HG02571 (cell line): ENCODE data around the gene RRP1B.
"Not testable (repeated sequence)": the region's sequence is repeated elsewhere in the genome, so short reads cannot be mapped to it uniquely, and the experiment has no call there.

ENCODE experiments used
- ATAC-seq: cut with Tn5 transposase; IDR thresholded peaks from one replicate; pipeline ENCODE4 v1.9.1; 2021; ENCODE audit warnings: mild to moderate bottlenecking, moderate library complexity; ENCODE audit not compliant: unreplicated experiment

The RRP1B gene

GRCh38 chr21:43639470-43640353, 19.6 kb upstream of the RRP1B start:
- no peak for ATAC-seq

- ATAC-seq, result no peak
Measured at GRCh38 chr21:43640400-43640799, 19.0 kb upstream of the RRP1B start.

DNA sequence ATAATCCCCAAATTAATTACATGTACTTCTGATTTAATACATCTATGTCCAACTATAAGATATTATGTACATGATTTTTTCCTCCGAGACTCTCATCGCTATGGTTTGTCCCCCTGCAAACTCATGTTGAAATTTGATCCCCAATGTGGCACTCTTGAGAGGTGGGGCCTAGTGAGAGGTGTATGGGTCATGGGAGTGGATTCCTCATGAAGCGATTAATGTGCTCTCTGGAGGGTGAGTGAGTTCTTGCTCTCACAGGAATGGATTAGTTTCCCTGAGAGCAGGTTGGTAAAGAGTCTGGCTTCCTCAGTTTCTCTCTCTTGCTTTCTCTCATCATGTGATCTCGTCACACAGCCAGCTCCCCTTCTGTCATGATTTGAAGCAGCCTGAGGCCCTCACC, 16.2 kb upstream of the RRP1B start:
- ATAC-seq, result no peak

DNA sequence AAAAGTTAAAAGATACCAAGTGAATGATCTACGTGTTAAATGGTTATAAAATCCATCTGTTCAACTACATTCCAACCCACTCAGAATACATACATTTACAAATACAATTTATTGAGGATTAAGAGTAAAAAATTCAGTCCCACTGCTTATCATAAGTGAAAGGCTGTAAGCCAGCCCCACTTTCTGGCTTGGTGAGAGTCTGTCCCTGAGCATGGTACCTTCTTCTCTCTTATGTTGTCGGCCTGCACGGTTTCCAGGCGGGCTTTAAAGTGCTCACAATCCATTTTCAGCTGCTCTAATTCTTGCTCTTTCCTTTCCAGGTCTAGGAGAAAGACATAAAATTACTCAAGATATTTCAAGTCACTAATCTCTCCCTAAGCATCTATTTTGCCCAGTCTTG, 15.3 kb upstream of the RRP1B start:
- ATAC-seq, result no peak

- no peak for ATAC-seq
Measured at GRCh38 chr21:43644609-43645008, 14.8 kb upstream of the RRP1B start.

DNA sequence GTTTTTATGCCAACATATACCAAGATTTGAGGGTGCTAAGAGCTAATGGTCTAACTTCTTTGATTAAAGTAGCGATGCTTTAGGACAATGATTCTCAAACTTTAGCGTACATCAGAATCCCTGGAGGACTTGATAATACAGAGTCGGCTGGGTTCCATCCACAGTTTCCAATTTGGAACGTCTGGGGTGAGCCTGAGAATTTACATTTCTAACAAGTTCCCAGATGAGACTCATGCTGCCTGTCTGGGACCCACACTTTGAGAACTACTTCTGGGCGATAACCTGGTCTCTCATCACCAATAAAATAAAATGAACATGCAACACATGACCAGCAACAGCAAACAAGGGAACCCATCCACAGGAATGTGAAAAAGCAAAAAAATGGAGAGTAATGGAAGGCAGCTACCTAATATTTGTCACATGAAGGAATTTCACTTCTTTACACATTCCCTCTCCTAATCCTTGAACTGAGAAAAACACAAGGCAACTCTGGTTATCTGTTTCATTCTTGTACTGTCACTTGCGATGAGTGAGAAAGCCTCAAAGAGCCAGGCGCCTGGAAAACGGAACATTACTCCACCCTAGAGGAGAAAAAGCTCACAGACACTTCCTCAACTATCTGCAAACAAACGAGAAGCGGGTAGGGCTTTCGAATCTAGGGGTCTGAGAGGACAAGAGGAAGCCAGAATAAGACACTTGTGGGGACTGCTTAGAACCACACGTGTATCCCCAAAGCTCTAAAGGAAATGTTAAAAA, 14.0 kb upstream of the RRP1B start:
- no peak for ATAC-seq

DNA sequence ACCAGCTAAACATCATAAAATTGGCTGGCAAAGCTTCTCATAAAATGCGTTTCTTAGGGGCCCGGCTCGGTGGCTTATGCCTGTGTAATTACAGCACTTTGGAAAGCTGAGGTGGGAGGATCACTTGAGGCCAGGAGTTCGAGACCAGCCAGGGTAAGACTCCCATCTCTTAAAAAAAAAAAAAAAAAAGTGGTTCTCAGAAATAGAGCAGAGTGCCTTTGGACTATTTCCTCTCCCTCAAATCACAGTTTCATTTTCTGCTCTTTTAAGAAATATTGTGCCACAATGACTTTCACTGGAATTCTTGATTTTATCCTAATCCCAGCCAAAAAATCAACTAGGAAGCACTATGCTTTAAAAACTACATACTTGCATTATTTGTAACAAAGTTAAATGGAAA, 13.4 kb upstream of the RRP1B start:
- no peak for ATAC-seq

- ATAC-seq, result no peak
Measured at GRCh38 chr21:43646550-43647260, 12.7 kb upstream of the RRP1B start.

GRCh38 chr21:43648171-43648570, 11.2 kb upstream of the RRP1B start:
- no peak for ATAC-seq

DNA sequence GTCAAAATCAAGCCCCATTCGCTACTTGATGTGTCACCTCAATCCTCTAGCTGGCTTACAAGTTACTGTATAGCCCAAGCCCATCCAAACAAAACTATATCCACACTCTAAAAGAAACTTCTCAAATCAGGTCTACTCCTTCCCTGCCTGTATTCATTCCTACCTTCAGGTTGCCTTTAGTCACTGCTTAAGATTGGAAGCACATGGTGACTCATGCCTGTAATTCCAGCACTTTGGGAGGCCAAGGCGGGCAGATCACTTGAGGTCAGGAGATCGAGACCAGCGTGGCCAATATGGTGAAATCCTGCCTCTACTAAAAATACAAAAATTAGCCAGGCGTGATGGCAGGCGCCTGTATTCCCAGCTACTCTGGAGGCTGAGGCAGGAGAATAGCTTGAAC, 7.4 kb upstream of the RRP1B start:
- not testable (repeated sequence) for ATAC-seq

- no peak for ATAC-seq
Measured at GRCh38 chr21:43652616-43653015, 6.7 kb upstream of the RRP1B start.

DNA sequence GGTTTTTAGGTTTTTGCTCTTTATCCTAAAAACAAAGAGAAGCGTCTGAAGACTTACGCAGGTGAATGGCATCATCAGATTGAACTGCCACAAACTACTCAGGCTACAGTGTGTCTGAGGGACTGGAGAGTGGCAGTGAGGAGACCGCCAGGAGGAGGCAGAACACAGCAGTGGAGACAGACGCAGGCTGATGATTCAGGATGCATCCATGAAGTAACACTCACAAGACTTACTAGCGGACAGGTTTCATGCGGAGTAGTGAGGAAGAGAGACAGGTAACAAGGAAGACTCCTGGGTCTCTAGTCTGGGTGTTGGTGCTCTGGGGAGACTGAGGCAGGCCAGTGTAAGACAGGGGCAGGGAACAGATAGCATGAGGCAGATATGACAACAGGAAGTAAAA, 5.7 kb upstream of the RRP1B start:
- ATAC-seq, result no peak

DNA sequence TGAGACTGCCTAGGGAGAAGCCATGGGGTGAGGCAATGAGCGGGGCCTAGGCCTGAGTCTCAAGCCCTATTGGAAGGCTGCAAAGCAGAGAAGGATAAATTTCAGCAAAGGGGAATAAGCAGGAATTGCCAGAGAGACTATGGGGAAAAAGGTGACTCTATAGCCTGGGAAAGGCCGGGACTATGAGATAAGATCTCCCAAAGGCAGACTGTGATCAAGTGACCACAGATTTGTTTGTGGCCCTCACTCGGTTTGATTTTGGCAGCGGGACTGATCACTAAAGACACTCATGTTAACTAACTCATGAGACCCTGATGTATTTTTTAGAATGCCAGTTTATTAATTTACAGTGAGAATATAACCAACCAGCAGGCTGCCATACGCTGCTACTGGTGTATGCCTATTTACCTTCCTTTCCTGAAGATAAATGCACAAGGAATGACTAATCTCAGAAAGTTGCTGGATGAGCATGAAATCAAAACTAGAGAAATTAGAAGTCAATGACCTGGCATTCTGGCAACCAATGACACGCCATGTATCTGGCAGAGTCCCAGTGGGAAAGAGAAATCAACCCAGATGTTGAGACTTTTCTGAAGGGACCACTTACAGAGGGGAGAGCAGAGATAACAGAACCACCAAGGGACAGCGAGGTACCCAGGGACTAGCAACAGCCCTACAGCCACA, 4.4 kb upstream of the RRP1B start:
- ATAC-seq, result no peak

DNA sequence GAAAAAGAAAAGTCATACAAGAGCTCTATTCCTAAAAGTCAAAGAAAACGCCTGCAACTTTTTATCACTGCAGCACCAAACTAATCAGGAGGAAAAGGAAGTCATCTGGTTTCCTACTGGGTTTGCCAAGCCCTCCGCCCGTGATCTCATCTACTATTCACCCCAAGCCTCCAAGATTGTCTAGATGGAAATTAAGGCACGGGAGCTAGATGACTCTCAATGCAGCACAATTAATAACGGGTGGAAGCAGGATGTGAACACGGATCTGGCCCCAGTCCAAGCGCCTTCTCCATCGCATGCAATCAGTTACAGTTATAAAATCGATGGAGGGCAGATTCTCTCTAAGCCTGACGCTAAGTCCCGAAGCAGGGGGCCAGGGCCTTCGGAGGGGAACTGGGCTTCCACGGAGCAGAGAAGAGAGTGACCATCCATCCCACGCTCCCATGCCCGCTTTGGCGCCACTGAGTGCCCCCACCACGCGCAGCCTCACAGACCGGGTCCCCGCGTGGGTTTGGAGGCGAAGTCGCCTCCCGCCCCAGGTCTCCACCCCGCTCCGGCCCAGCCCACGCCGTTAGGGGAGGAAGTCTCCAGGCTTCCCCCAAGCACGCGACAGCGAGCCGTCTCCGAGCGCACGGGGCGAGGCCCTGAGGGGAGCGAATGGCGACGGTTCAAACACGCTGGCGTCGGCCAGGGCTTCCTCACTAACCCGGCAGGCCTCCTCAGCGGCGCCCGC, 1.8 kb upstream of the RRP1B start:
- no peak for ATAC-seq

DNA sequence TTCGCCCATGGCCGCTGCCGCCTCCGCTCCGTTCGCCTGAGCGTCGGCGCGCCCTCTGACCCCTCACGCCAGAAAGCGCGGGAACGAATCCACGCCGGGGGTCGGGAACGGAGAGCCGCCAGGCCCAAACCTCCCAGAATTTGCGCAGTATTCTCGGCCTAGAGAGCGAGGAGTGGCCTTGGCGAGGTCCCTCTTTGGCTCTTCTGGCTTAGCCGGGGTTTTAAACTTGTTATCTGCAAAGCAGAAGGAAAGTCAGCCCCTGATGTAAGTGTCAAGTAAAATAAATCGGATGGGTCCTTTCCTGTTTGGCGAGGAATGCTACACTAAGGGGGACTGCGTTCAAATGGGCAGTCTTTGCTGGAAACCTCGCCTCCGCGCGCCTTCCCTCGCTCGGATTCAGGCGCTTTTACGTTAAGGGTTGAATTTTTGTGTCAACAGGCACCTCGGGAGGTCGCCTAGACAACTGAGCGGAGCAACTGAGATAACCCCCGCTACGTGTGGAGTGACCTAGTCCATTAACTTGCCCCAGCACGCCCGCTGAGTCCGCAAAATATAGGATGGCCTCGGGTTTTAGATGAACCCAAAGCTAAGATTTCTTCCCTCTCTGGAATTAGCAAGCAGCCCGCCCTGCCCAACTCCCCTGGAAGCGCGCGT, 1.1 kb upstream of the RRP1B start:
- no peak for ATAC-seq

DNA sequence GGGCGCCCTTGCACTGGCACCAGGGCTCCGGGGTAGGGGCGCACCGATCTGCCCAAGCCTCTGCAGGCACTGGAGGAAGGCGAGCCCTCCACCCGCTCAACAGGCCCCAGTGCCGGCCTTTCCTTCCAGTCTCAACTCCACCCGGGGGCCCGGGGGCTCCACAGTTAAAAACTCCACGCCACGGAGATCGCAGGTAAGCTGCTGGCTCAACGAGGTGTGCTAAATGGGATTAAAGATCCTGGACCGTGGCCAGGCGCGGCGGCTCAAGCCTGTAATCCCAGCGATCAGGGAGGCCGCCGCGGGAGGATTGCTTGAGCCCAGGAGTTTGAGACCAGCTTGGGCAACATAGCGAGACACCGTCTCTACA, 608 bp upstream of the RRP1B start:
- ATAC-seq, result no peak

- ATAC-seq, result no peak
Measured at GRCh38 chr21:43662286-43662685, 2.9 kb downstream of the RRP1B start.

DNA sequence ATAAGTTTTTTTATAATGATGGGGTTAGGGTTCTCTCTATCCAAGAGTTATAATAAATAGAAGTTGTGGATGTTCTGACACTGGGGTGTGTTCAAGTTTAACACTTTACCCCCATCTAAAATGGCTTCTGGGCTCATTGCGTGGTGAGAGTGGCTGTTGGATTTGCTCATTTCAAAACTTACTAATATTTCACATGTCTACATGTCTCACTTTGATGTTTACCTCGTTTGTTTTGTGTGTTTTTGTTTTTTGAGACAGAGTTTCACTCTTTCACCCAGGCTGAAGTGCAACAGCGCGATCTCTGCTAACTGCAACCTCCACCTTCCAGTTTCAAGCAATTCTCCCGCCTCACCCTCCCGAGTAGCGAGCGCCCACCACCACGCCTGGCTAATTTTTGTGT, 3.7 kb downstream of the RRP1B start:
- no peak for ATAC-seq

DNA sequence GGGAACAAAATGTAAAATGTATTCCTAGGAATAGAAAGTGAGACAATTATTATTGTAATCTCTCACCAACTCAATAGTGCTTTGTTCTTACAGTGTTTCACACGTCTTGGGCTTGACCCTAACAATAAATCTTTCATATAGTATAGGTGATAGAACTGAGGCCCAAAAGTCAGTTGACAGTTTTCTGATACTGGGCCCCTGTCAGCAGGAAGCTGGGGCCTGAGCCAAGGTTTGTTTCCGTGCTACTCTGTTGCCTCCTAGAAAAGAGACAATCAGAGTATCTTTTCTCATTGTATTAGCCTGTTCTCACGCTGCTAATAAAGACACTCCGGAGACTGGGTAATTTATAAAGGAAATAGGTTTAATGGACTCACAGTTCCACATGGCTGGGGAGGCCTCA, 5.0 kb downstream of the RRP1B start:
- no peak for ATAC-seq

DNA sequence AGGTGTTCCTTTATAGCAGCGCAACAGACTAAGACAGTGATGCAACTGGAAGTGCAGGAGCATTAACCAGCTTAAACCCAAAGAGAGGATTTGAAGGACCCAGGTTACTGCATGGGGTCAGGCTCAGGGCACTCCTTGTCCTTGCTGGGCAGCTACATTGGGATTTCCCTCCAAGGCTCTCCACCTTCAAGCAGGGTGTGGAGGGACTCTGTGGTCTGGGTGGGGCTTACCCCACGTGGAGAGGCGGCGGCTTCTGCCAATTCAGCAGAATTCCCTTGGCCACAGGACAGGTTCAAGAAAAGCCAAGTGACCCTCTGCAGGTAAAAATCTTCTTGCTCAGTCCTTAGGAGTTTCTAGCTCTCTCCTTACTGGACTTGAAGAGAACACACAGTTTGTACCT, 6.5 kb downstream of the RRP1B start:
- no peak for ATAC-seq
